Measurements from ENCODE around the gene HSPBP1. TPM values are rescaled to one million over a fixed set of nuclear protein-coding genes. Genes with fewer than 3 reads are reported as not detected.

HSPBP1 gene
- total RNA-seq, 1 experiment from 2014 or later, result 63.0 TPM

GRCh38 chr19:55303477-55303876 lies 23.6 kb upstream of the HSPBP1 start:
- DNase-seq (ENCODE audit: low read depth, low spot score), result no peak
- CTCF ChIA-PET, result no interaction called here

More at GRCh38 chr19:55303477-55303876, 23.6 kb upstream of the HSPBP1 start:
- H3K9me3 ChIP-seq (ENCODE audit: control insufficient read depth in 1 of 2, insufficient read depth in 1 of 2, low read depth in 1 of 2, low read length in 2 of 2), result no peaks in the 10 kb centered on the region
- TSS peak; percentile 21 for BruUV-seq (replicated peaks)
- no peak overlapping the region for H3K9ac ChIP-seq (ENCODE audit: low read length)
- no peaks in the 10 kb centered on the region for H4K20me1 ChIP-seq (ENCODE audit: insufficient read depth)
- no peak for TF ChIP-seq SP1 (IDR thresholded peaks at IDR 0.05; ENCODE audit: low read depth)
- no peak for TF ChIP-seq RAD21 (IDR thresholded peaks at IDR 0.05; ENCODE audit: low read depth)
- no peak for TF ChIP-seq CTCF (IDR thresholded peaks at IDR 0.05 in 2 of 3, conservative IDR thresholded peaks at IDR 0.05 in 1 of 3; ENCODE audit: borderline replicate concordance in 1 of 3, insufficient read depth in 1 of 3, low read depth in 2 of 3, low read length in 2 of 3)
- no peak for TF ChIP-seq EGR1 (IDR thresholded peaks at IDR 0.05; ENCODE audit: low read depth)
- no peak for TF ChIP-seq ZNF274 (IDR thresholded peaks at IDR 0.05; ENCODE audit: low read depth, low read length)
- TF ChIP-seq YY1 (IDR thresholded peaks at IDR 0.05; ENCODE audit: extremely low read depth, insufficient replicate concordance, low read depth, low read length), result no peak
- no peak for TF ChIP-seq EZH2 (IDR thresholded peaks at IDR 0.05)
- TF ChIP-seq MAX (IDR thresholded peaks at IDR 0.05), result no peak
- TF ChIP-seq ZBTB33 (IDR thresholded peaks at IDR 0.05; ENCODE audit: extremely low read depth, insufficient replicate concordance, low read length), result no peak
- TF ChIP-seq POLR2AphosphoS5 (IDR thresholded peaks at IDR 0.05; ENCODE audit: low read depth, low read length), result no peak
- TF ChIP-seq CBX3 (IDR thresholded peaks at IDR 0.05; ENCODE audit: low read depth), result no peak
- no peak for TF ChIP-seq ELF1 (IDR thresholded peaks at IDR 0.05; ENCODE audit: borderline replicate concordance, low read depth)
- no peak for TF ChIP-seq TCF7L2 (IDR thresholded peaks at IDR 0.05; ENCODE audit: borderline replicate concordance, extremely low read depth, insufficient read depth, insufficient read length)
- no peak for TF ChIP-seq EZH2phosphoT487 (IDR thresholded peaks at IDR 0.05; ENCODE audit: borderline replicate concordance)
- no peak for TF ChIP-seq ATF3 (IDR thresholded peaks at IDR 0.05)
- TF ChIP-seq SIN3A (IDR thresholded peaks at IDR 0.05; ENCODE audit: low read depth), result no peak
- POLR2A ChIA-PET, result no interaction called here
- no peak overlapping the region for H3K4me3 ChIP-seq (replicated peaks in 1 of 2; ENCODE audit: low read depth in 1 of 2, low read length in 2 of 2)
- no peak overlapping the region for H2AFZ ChIP-seq (ENCODE audit: low read depth, low read length, poor library complexity, severe bottlenecking)
- H3K79me2 ChIP-seq (ENCODE audit: insufficient read depth, low read length), result no peaks in the 10 kb centered on the region
- H3K4me1 ChIP-seq (ENCODE audit: control insufficient read depth in 1 of 2, insufficient read depth in 2 of 2, low read length in 2 of 2), result peaks cover 0 to 7% of the 10 kb centered on the region in 2 experiments; a peak in 1 of 4 replicates
- no peak for ATAC-seq
- no peaks in the 10 kb centered on the region for H3K27me3 ChIP-seq (ENCODE audit: insufficient read depth, low read length)
- no peaks in the 10 kb centered on the region for H3K9me2 ChIP-seq (ENCODE audit: insufficient read depth)
- no peak overlapping the region for H3K4me2 ChIP-seq (ENCODE audit: low read length)
- intact Hi-C loops (cut with micrococcal nuclease), result loop anchor here (5.0 kb wide), 1 partner anchor 79 kb away; the partner anchor contains the start of gene TMEM238
- H3K36me3 ChIP-seq (ENCODE audit: control insufficient read depth in 1 of 2, insufficient read depth in 2 of 2, low read length in 2 of 2), result peaks cover 11 to 13% of the 10 kb centered on the region in 2 experiments; a peak in 2 of 4 replicates
- H3K27ac ChIP-seq (ENCODE audit: low read depth, low read length), result no peak overlapping the region
- RAD21 ChIA-PET (ENCODE audit: low non-redundant PET in 1 of 2, low total read pairs in 2 of 2, uncharacterized antibody in 2 of 2, unreplicated experiment in 2 of 2), result no interaction called here
